Panc1 (cell line): ENCODE data around the gene DTNB. TPM values are rescaled to one million over a fixed set of nuclear protein-coding genes. Genes with fewer than 3 reads are reported as not detected.

Experiments used
- ATAC-seq: fragments of 200-7000 bp; cut with Tn5 transposase; 2 replicates; pipeline ENCODE4 v1.9.1; 2020; ENCODE audit warnings: mild to moderate bottlenecking, moderate library complexity
- BruUV-seq: library from RNA; stranded (reverse); fragments of 400-500 nt; replicated peaks from 2 replicates; lab custom pipeline; 2021; lab: Mats Ljungman, UMichigan
- CTCF ChIA-PET: fragments of 300-600 bp; sonication (Branson Sonifier 250); formaldehyde crosslinking; loops from one replicate; lab custom pipeline; 2022; ENCODE audit warnings: antibody characterized with exemption; lab: Charles Lee
- POLR2A ChIA-PET: fragments of 300-600 bp; sonication (Branson Sonifier 250); formaldehyde crosslinking; loops from one replicate; lab custom pipeline; 2022; ENCODE audit warnings: antibody characterized with exemption; lab: Charles Lee
- DNase-seq: peaks from one replicate; pipeline ENCODE4 v3.0.0-alpha.2; 2010; ENCODE audit warnings: low read depth, low spot score
- H3K27ac ChIP-seq: 2 replicates; pipeline ENCODE4 v1.5.1; 2011; ENCODE audit warnings: mild to moderate bottlenecking, low read length, inconsistent platforms
- H3K27me3 ChIP-seq: fragments of 200-500 bp; sonication (Bioruptor generic); 2 replicates; pipeline ENCODE4 v1.6.0; 2014; ENCODE audit warnings: low read length, inconsistent platforms; ENCODE audit not compliant: control insufficient read depth, insufficient read depth
- H3K36me3 ChIP-seq: fragments of 200-500 bp; sonication (Bioruptor generic); 2 replicates; pipeline ENCODE4 v1.5.1; 2014; ENCODE audit warnings: inconsistent platforms, mild to moderate bottlenecking, low read length, moderate library complexity; ENCODE audit not compliant: control insufficient read depth, insufficient read depth
- H3K4me1 ChIP-seq: 2 replicates; pipeline ENCODE4 v1.5.1; 2011; ENCODE audit warnings: inconsistent platforms, mild to moderate bottlenecking, low read length, moderate library complexity; ENCODE audit not compliant: control insufficient read depth, insufficient read depth
- H3K4me3 ChIP-seq, 2 experiments: 2 replicates each; pipeline ENCODE4 v1.5.1; 2011 to 2012; ENCODE audit warnings: low read depth in 2 of 2, low read length in 2 of 2, mild to moderate bottlenecking in 2 of 2, inconsistent platforms in 1 of 2, moderate library complexity in 1 of 2
- H3K9me3 ChIP-seq: fragments of 200-500 bp; sonication (Bioruptor generic); 2 replicates; pipeline ENCODE4 v1.5.1; 2014; ENCODE audit warnings: low read depth, mild to moderate bottlenecking, inconsistent platforms, low read length, moderate library complexity; ENCODE audit not compliant: control insufficient read depth, insufficient read depth
- CTCF ChIP-seq: fragments of 450-650 bp; IDR thresholded peaks from 2 replicates; pipeline ENCODE4 v1.5.1; 2017; ENCODE audit warnings: mild to moderate bottlenecking
- POLR2AphosphoS5 ChIP-seq: IDR thresholded peaks from 2 replicates; pipeline ENCODE4 v1.6.1; 2012; ENCODE audit warnings: mild to moderate bottlenecking, low read depth, low read length, moderate library complexity
- REST ChIP-seq, 2 experiments: IDR thresholded peaks; 2 replicates each; pipeline ENCODE4 v1.6.1; 2011 to 2012; ENCODE audit warnings: low read depth in 2 of 2, control low read depth in 1 of 2, low read length in 1 of 2, mild to moderate bottlenecking in 1 of 2, moderate library complexity in 1 of 2; ENCODE audit not compliant: insufficient read depth in 1 of 2
- SIN3A ChIP-seq: IDR thresholded peaks from 2 replicates; pipeline ENCODE4 v1.6.1; 2012; ENCODE audit warnings: low read depth, mild to moderate bottlenecking, low read length, moderate library complexity, borderline replicate concordance; ENCODE audit not compliant: insufficient read depth
- TCF7L2 ChIP-seq: IDR thresholded peaks from 2 replicates; pipeline ENCODE4 v1.6.1; 2011; ENCODE audit warnings: mild to moderate bottlenecking, low read depth, low read length, inconsistent platforms
- in situ Hi-C: cut with HindIII; loops from 2 replicates; pipeline ENCODE4 v1.10.0; 2016; ENCODE audit warnings: low sequenced_read_pairs, low pct_unique_long_range_greater_than_20kb
- intact Hi-C: fragments of 100-400 bp; cut with micrococcal nuclease; formaldehyde crosslinking; loops from one replicate; pipeline ENCODE4 v1.10.0; 2022; ENCODE audit not compliant: unreplicated experiment
- total RNA-seq: library from RNA; stranded (reverse); gene quantifications from one replicate; pipeline ENCODE4 v1.2.1, GENCODE V29; 2021; ENCODE audit not compliant: unreplicated experiment

The DTNB gene
- total RNA-seq, 1 experiment from 2014 or later: 37.8 TPM

GRCh38 chr2:25566694-25567093, 106.7 kb downstream of the DTNB start:
- Histone ChIP-seq H3K27ac (no peak overlapping the region), H3K9me3 (no peaks in the 10 kb centered on the region), H3K27me3 (no peaks in the 10 kb centered on the region), H3K4me3 (no peak overlapping the region), H3K4me1 (no peaks in the 10 kb centered on the region), H3K36me3 (no peaks in the 10 kb centered on the region)
- intact Hi-C loops (no loop called here), in situ Hi-C loops (no loop called here)
- DNase-seq (no peak), ATAC-seq (no peak)
- no TSS peak for BruUV-seq
- POLR2A ChIA-PET: interaction anchor here (0.5 kb wide), 1 partner anchor 40 kb away, joined by 3 read pairs; no protein-coding TSS in a partner anchor
- TF ChIP-seq POLR2AphosphoS5 (no peak), CTCF (no peak), TCF7L2 (no peak), REST (IDR thresholded peaks at IDR 0.05; ENCODE audit: insufficient read depth in 1 of 2, low read depth in 2 of 2, low read length in 1 of 2) (no peak), SIN3A (no peak)
- CTCF ChIA-PET: no interaction called here

GRCh38 chr2:25566094-25566493, 107.3 kb downstream of the DTNB start:
- DNase-seq (no peak), ATAC-seq (no peak)
- BruUV-seq: no TSS peak
- intact Hi-C loops (no loop called here), in situ Hi-C loops (no loop called here)
- no peaks in the 10 kb centered on the region for H3K27me3 ChIP-seq
- no peak overlapping the region for H3K27ac ChIP-seq
- H3K9me3 ChIP-seq: no peaks in the 10 kb centered on the region
- ChIA-PET CTCF (interaction anchor here (0.7 kb wide), 1 partner anchor 8 kb away, joined by 3 read pairs; no protein-coding TSS in a partner anchor), POLR2A (no interaction called here)
- no peaks in the 10 kb centered on the region for H3K4me1 ChIP-seq
- TF ChIP-seq CTCF (no peak), REST (IDR thresholded peaks at IDR 0.05; ENCODE audit: insufficient read depth in 1 of 2, low read depth in 2 of 2, low read length in 1 of 2) (no peak)
- H3K4me3 ChIP-seq: no peak overlapping the region
- H3K36me3 ChIP-seq: no peaks in the 10 kb centered on the region
